H1 (cell line): ENCODE data around the gene RCE1. TPM values are rescaled to one million over a fixed set of nuclear protein-coding genes. Genes with fewer than 3 reads are reported as not detected.

Experiments
- CTCF ChIA-PET: fragments of 300-600 bp; sonication (Branson Sonifier 250); formaldehyde crosslinking; loops from one replicate; lab custom pipeline; 2021; ENCODE audit not compliant: partially characterized antibody; lab: Charles Lee
- POLR2A ChIA-PET: fragments of 300-600 bp; sonication (Branson Sonifier 250); formaldehyde crosslinking; loops from one replicate; lab custom pipeline; 2021; ENCODE audit warnings: inconsistent platforms; ENCODE audit not compliant: partially characterized antibody; lab: Charles Lee
- DNase-seq, 2 experiments: peaks; one replicate each; pipeline versions ENCODE4 v3.0.0 to v3.0.0-alpha.2; 2010 to 2022; ENCODE audit warnings: low spot score in 2 of 2, low read depth in 1 of 2, mixed read lengths in 1 of 2
- FAIRE-seq: peaks from 2 replicates; lab custom pipeline; 2011; peaks lifted over from hg19 to GRCh38; lab: Jason Lieb, UNC
- H2AFZ ChIP-seq: 2 replicates; pipeline ENCODE4 v1.8.1; 2012; ENCODE audit warnings: low read length, inconsistent platforms
- H2AK5ac ChIP-seq: 2 replicates; pipeline ENCODE4 v1.6.1; 2013; ENCODE audit warnings: low read depth, low read length
- H2BK120ac ChIP-seq: replicated peaks from 2 replicates; pipeline ENCODE3; 2013; ENCODE audit warnings: low read depth, low read length, inconsistent platforms
- H2BK12ac ChIP-seq: 2 replicates; pipeline ENCODE4 v1.6.1; 2013; ENCODE audit warnings: low read depth, low read length
- H2BK15ac ChIP-seq: 2 replicates; pipeline ENCODE4 v1.6.1; 2013; ENCODE audit warnings: low read length
- H2BK20ac ChIP-seq: 2 replicates; pipeline ENCODE4 v1.6.1; 2013; ENCODE audit warnings: low read length
- H2BK5ac ChIP-seq: 2 replicates; pipeline ENCODE4 v1.6.1; 2013; ENCODE audit warnings: low read depth, low read length
- H3K14ac ChIP-seq: 2 replicates; pipeline ENCODE4 v1.6.1; 2013; ENCODE audit warnings: inconsistent platforms; ENCODE audit not compliant: insufficient read length
- H3K18ac ChIP-seq: 2 replicates; pipeline ENCODE4 v1.6.1; 2013; ENCODE audit warnings: low read length; ENCODE audit errors: extremely low read depth
- H3K23ac ChIP-seq: 2 replicates; pipeline ENCODE4 v1.6.1; 2013; ENCODE audit warnings: inconsistent platforms; ENCODE audit not compliant: insufficient read length
- H3K23me2 ChIP-seq: 2 replicates; pipeline ENCODE4 v1.6.1; 2013; ENCODE audit warnings: low read depth, low read length
- H3K27ac ChIP-seq: 2 replicates; pipeline ENCODE4 v1.6.1; 2011; ENCODE audit warnings: low read depth, low read length, inconsistent platforms
- H3K27me3 ChIP-seq, 4 experiments: replicated peaks in 1 of 4; 1 replicate in 1 of 4; 2 replicates in 3 of 4; pipeline versions ENCODE4 v1.6.1 to v1.8.1; 2011 to 2013; ENCODE audit warnings: low read length in 3 of 4, mild to moderate bottlenecking in 3 of 4, inconsistent platforms in 2 of 4, mixed read lengths in 2 of 4, moderate library complexity in 1 of 4; ENCODE audit not compliant: control insufficient read depth in 3 of 4, insufficient read depth in 3 of 4; ENCODE audit errors: extremely low read depth in 1 of 4
- H3K36me3 ChIP-seq, 4 experiments: 2 replicates each; pipeline versions ENCODE4 v1.6.1 to v1.8.1; 2011 to 2013; ENCODE audit warnings: mild to moderate bottlenecking in 4 of 4, low read length in 3 of 4, moderate library complexity in 2 of 4, control low read depth in 1 of 4, inconsistent platforms in 1 of 4; ENCODE audit not compliant: insufficient read depth in 4 of 4, control insufficient read depth in 2 of 4
- H3K4ac ChIP-seq: replicated peaks from 2 replicates; pipeline ENCODE3; 2013; ENCODE audit warnings: low read length, low read depth, mixed read lengths, inconsistent platforms; ENCODE audit not compliant: insufficient read length
- H3K4me1 ChIP-seq, 4 experiments: replicated peaks in 1 of 4; 1 replicate in 1 of 4; 2 replicates in 3 of 4; pipeline versions ENCODE4 v1.6.1 to v1.8.1; 2011 to 2013; ENCODE audit warnings: low read length in 3 of 4, inconsistent platforms in 2 of 4, mixed read lengths in 1 of 4; ENCODE audit not compliant: insufficient read depth in 4 of 4, control insufficient read depth in 3 of 4
- H3K4me2 ChIP-seq, 2 experiments: 2 replicates each; pipeline versions ENCODE4 v1.6.1 to v1.8.1; 2011 to 2013; ENCODE audit warnings: low read depth in 2 of 2, low read length in 2 of 2, control low read depth in 1 of 2, inconsistent platforms in 1 of 2, mild to moderate bottlenecking in 1 of 2; ENCODE audit not compliant: insufficient read depth in 1 of 2
- H3K4me3 ChIP-seq, 4 experiments: fragments of 200-600, 300-600 bp in 1 of 4; sonication (generic), shearing (Covaris generic), sonication (Bioruptor Twin) in 1 of 4; 2 replicates each; pipeline versions ENCODE4 v1.5.1 to v1.8.1; 2011 to 2016; ENCODE audit warnings: low read length in 4 of 4, low read depth in 3 of 4, control low read depth in 2 of 4, inconsistent platforms in 2 of 4, mild to moderate bottlenecking in 2 of 4, mixed read lengths in 1 of 4, moderate library complexity in 1 of 4; ENCODE audit not compliant: insufficient read depth in 2 of 4; ENCODE audit errors: extremely low read depth in 1 of 4
- H3K56ac ChIP-seq: replicated peaks from 2 replicates; pipeline ENCODE3; 2013; ENCODE audit warnings: low read depth, mild to moderate bottlenecking, mixed read lengths, low read length, inconsistent platforms; ENCODE audit not compliant: insufficient read length
- H3K79me1 ChIP-seq: 2 replicates; pipeline ENCODE4 v1.6.1; 2013; ENCODE audit warnings: low read depth, low read length, control low read depth
- H3K79me2 ChIP-seq, 2 experiments: 2 replicates each; pipeline versions ENCODE4 v1.6.1 to v1.8.1; 2012 to 2013; ENCODE audit warnings: low read length in 2 of 2, mild to moderate bottlenecking in 2 of 2, inconsistent platforms in 1 of 2; ENCODE audit not compliant: insufficient read depth in 2 of 2, control insufficient read depth in 1 of 2
- H3K9ac ChIP-seq, 4 experiments: replicated peaks in 1 of 4; 1 replicate in 1 of 4; 2 replicates in 3 of 4; pipeline versions ENCODE4 v1.6.1 to v1.8.1; 2011 to 2013; ENCODE audit warnings: low read depth in 3 of 4, low read length in 3 of 4, control low read depth in 2 of 4, mild to moderate bottlenecking in 2 of 4, moderate library complexity in 2 of 4, inconsistent platforms in 1 of 4; ENCODE audit errors: extremely low read depth in 1 of 4
- H3K9me3 ChIP-seq, 2 experiments: 2 replicates each; pipeline versions ENCODE4 v1.6.1 to v1.8.1; 2012 to 2013; ENCODE audit warnings: mild to moderate bottlenecking in 2 of 2, moderate library complexity in 2 of 2, control low read depth in 1 of 2, inconsistent platforms in 1 of 2, low read depth in 1 of 2, low read length in 1 of 2, mixed read lengths in 1 of 2; ENCODE audit not compliant: insufficient read depth in 2 of 2
- H4K20me1 ChIP-seq, 2 experiments: replicated peaks in 1 of 2; 2 replicates each; pipeline versions ENCODE3 to v1.8.1; 2011 to 2013; ENCODE audit warnings: inconsistent platforms in 2 of 2, low read length in 2 of 2, mild to moderate bottlenecking in 1 of 2; ENCODE audit not compliant: insufficient read depth in 2 of 2, control insufficient read depth in 1 of 2
- H4K5ac ChIP-seq: 2 replicates; pipeline ENCODE4 v1.6.1; 2013; ENCODE audit warnings: low read length, low read depth, mixed read lengths, inconsistent platforms; ENCODE audit not compliant: insufficient read length
- H4K8ac ChIP-seq: 2 replicates; pipeline ENCODE4 v1.8.0; 2013; ENCODE audit warnings: mild to moderate bottlenecking, moderate library complexity, low read length, inconsistent platforms; ENCODE audit not compliant: insufficient read depth; ENCODE audit errors: extremely low read depth
- H4K91ac ChIP-seq: replicated peaks from 2 replicates; pipeline ENCODE3; 2013; ENCODE audit warnings: low read length, mixed read lengths, inconsistent platforms; ENCODE audit not compliant: insufficient read length
- MAFK ChIP-seq: IDR thresholded peaks from 2 replicates; pipeline ENCODE4 v1.6.1; 2012; ENCODE audit warnings: low read depth, mild to moderate bottlenecking, improper control_type of control experiment, low read length
- TBP ChIP-seq: IDR thresholded peaks from 2 replicates; pipeline ENCODE4 v1.6.1; 2011; ENCODE audit warnings: low read depth, low read length, improper control_type of control experiment
- WGBS, 2 experiments: shearing (Covaris generic) in 1 of 2; methylation state at CpG; one replicate each; pipeline versions ENCODE4 v1.1.6 to v1.1.7; 2013 to 2015; ENCODE audit warnings: low lambda C conversion rate in 2 of 2, mixed read lengths in 2 of 2, inconsistent platforms in 1 of 2, low coverage in 1 of 2, missing lambda C conversion rate in 1 of 2; ENCODE audit not compliant: insufficient replicate concordance in 2 of 2, insufficient coverage in 1 of 2, insufficient read length in 1 of 2; ENCODE audit errors: extremely low coverage in 1 of 2, missing lambda C conversion rate in 1 of 2; 5-methylcytosine and 5-hydroxymethylcytosine counted together
- polyA plus RNA-seq, 7 experiments: library from polyadenylated mRNA; depleted of rRNA in 3 of 7; stranded (reverse) in 5 of 7; unstranded in 2 of 7; fragments of >200 nt in 5 of 7; fragments of 200-250 nt in 2 of 7; gene quantifications; 1 replicate in 5 of 7; 2 replicates in 1 of 7; 4 replicates in 1 of 7; pipeline versions ENCODE4 v1.2.1 to v1.2.3, GENCODE V29; 2011 to 2013; ENCODE audit warnings: missing spikeins in 2 of 7, mixed read lengths in 2 of 7
- total RNA-seq: library from RNA; stranded (reverse); fragmentation: NEBNext Ultra II Directional; extraction: Animal tissue kit (Norgen Biotek cat#: 25700); gene quantifications from 2 replicates; pipeline ENCODE4 v1.2.1, GENCODE V29; 2021

RCE1 gene
- total and polyA plus RNA-seq, 2 of the 8 experiments (the other 6 are each of a cell fraction or from before 2014, with no cell fraction given): 35.8 to 84.8 TPM

DNA sequence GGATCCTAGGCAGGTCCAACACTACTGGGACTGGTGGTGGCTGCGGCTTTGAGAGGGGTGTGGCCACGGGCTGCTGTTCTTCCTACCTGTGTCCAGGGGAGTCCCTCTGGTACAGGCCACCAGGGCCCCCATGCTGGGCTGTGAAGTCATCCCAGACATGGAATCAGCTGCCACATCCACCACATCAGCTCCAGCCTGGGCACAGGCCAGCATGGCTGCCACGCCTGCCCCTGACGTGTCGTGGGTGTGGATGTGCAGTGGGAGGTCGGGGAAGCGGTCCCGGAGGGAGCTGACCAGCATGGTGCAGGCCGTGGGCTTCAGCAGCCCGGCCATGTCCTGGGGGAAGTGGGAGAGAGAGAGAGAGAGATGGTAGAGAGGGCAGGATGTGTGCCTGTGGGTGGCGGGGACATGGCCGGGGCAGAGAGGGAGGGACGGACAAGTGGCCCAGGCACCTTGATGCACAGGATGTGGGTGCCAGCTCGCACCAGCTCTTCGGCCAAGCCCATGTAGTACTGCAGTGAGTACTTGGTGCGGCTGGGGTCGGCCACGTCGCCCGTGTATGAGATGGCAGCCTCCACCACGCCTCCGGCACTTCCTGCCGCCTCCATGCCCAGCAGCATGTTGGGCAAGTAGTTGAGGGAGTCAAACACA, 7.5 kb downstream of the RCE1 start:
- CTCF ChIA-PET: interaction anchor here (1.8 to 6.3 kb wide), 5 partner anchors 15 to 125 kb away, joined by 8 to 72 read pairs (median 11); partner anchors contain the start of gene C11orf86
- Histone ChIP-seq H3K36me3 (peaks cover under 1 to 16% (median 7%) of the 10 kb centered on the region in 4 experiments; a peak in 6 of 8 replicates), H2BK15ac (no peak overlapping the region), H3K27ac (no peak overlapping the region), H3K9ac (no peak overlapping the region), H2BK12ac (no peak overlapping the region), H4K5ac (no peak overlapping the region), H3K27me3 (no peaks in the 10 kb centered on the region), H2BK120ac (no peak overlapping the region)
- TF ChIP-seq MAFK: no peak
- no peak for TF ChIP-seq TBP
- TF ChIP-seq, all 59 proteins: peak for 0
- FAIRE-seq (no peak), DNase-seq (no peak)
- 90% methylated on average over 23 of the region's 23 CpGs; no CpG with 5 or more reads in 1 of the 2 experiments for WGBS, 2 experiments
- Histone ChIP-seq H4K20me1 (no peaks in the 10 kb centered on the region), H3K4me2 (no peak overlapping the region), H3K9me3 (no peaks in the 10 kb centered on the region), H4K8ac (no peak overlapping the region), H3K4ac (no peak overlapping the region), H3K4me1 (peaks cover 3 to 9% (median 4%) of the 10 kb centered on the region in 4 experiments), H3K18ac (no peak overlapping the region), H2BK20ac (no peak overlapping the region), H3K56ac (no peak overlapping the region), H3K79me2 (no peaks in the 10 kb centered on the region), H4K91ac (no peak overlapping the region), H3K4me3 (no peak overlapping the region), H2AFZ (no peak overlapping the region), H2AK5ac (no peak overlapping the region), H3K23me2 (peaks cover 3% of the 10 kb centered on the region), H3K79me1 (no peaks in the 10 kb centered on the region), H2BK5ac (0 out of 2 replicates have a peak overlapping the region, but pooled peaks have one; percentile 28), H3K23ac (no peak overlapping the region), H3K14ac (no peak overlapping the region)
- POLR2A ChIA-PET: interaction anchor here (1.3 to 2.4 kb wide), 3 partner anchors 9 to 11 kb away, joined by 3 to 5 read pairs (median 5); no protein-coding TSS in a partner anchor
